Osteocyte (in vitro differentiated cells): ENCODE results near the gene CA6. TPM values are rescaled to one million over a fixed set of nuclear protein-coding genes. Genes with fewer than 3 reads are reported as not detected.
"Not testable (repeated sequence)": the region's sequence is repeated elsewhere in the genome, so short reads cannot be mapped to it uniquely, and the experiment has no call there.

Source experiments
- DNase-seq: peaks from one replicate; pipeline ENCODE4 v3.0.0; 2021; ENCODE audit warnings: mixed read lengths; ENCODE audit not compliant: unreplicated experiment; ENCODE audit errors: extremely low spot score
- H3K27ac Mint-ChIP-seq: one replicate; pipeline ENCODE4 v1.8.0; 2021; ENCODE audit warnings: mild to moderate bottlenecking, mixed read lengths; ENCODE audit not compliant: unreplicated experiment
- H3K27me3 Mint-ChIP-seq: one replicate; pipeline ENCODE4 v1.8.0; 2021; ENCODE audit warnings: mixed read lengths; ENCODE audit not compliant: unreplicated experiment
- H3K36me3 Mint-ChIP-seq: one replicate; pipeline ENCODE4 v1.8.0; 2021; ENCODE audit warnings: mixed read lengths; ENCODE audit not compliant: unreplicated experiment
- H3K4me1 Mint-ChIP-seq: one replicate; pipeline ENCODE4 v1.8.0; 2021; ENCODE audit warnings: mixed read lengths; ENCODE audit not compliant: unreplicated experiment
- H3K4me3 Mint-ChIP-seq: one replicate; pipeline ENCODE4 v1.8.0; 2021; ENCODE audit warnings: mild to moderate bottlenecking, moderate library complexity, mixed read lengths; ENCODE audit not compliant: unreplicated experiment
- H3K9me3 Mint-ChIP-seq: one replicate; pipeline ENCODE4 v1.8.0; 2021; ENCODE audit warnings: mixed read lengths; ENCODE audit not compliant: unreplicated experiment
- total RNA-seq: library from RNA; stranded (reverse); gene quantifications from 2 replicates; pipeline ENCODE4 v1.2.1, GENCODE V29; 2021
- TF ChIP-seq, protein P1 (sequence below): fragments of 200-600 bp; sonication (generic); IDR thresholded peaks from 2 replicates; pipeline ENCODE4 v1.5.0; 2021; ENCODE audit warnings: antibody characterized with exemption, mild to moderate bottlenecking, moderate library complexity

The CA6 gene
- total RNA-seq, 1 donor from 2014 or later, result not detected

DNA sequence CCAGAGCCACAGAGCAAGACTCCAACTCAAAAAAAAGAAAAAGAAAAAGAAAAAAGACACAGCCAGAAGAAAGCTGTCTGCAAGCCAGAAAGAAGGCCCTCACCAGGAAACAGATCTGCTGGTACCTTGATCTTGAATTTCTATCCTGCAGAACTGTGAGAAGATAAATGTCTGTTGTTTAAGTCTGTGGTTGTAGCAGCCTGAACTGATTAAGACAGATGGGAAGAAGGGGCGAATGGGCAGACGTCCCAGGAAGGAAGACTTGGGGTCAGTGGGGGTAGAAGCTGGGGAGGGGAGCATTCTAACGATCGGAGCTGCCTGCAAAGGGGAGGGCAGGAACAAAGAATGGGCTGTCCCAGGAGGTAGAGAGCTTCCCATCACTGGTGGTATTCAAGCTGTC lies 74.2 kb downstream of the CA6 start:
- H3K9me3 Mint-ChIP-seq, result no peaks in the 10 kb centered on the region
- no peak overlapping the region for H3K27ac Mint-ChIP-seq
- peaks cover 6% of the 10 kb centered on the region for H3K27me3 Mint-ChIP-seq
- no peaks in the 10 kb centered on the region for H3K36me3 Mint-ChIP-seq
- DNase-seq, result no peak
- no peak overlapping the region for H3K4me3 Mint-ChIP-seq
- TF ChIP-seq, protein P1, sequence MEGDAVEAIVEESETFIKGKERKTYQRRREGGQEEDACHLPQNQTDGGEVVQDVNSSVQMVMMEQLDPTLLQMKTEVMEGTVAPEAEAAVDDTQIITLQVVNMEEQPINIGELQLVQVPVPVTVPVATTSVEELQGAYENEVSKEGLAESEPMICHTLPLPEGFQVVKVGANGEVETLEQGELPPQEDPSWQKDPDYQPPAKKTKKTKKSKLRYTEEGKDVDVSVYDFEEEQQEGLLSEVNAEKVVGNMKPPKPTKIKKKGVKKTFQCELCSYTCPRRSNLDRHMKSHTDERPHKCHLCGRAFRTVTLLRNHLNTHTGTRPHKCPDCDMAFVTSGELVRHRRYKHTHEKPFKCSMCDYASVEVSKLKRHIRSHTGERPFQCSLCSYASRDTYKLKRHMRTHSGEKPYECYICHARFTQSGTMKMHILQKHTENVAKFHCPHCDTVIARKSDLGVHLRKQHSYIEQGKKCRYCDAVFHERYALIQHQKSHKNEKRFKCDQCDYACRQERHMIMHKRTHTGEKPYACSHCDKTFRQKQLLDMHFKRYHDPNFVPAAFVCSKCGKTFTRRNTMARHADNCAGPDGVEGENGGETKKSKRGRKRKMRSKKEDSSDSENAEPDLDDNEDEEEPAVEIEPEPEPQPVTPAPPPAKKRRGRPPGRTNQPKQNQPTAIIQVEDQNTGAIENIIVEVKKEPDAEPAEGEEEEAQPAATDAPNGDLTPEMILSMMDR, result no peak
- no peaks in the 10 kb centered on the region for H3K4me1 Mint-ChIP-seq

DNA sequence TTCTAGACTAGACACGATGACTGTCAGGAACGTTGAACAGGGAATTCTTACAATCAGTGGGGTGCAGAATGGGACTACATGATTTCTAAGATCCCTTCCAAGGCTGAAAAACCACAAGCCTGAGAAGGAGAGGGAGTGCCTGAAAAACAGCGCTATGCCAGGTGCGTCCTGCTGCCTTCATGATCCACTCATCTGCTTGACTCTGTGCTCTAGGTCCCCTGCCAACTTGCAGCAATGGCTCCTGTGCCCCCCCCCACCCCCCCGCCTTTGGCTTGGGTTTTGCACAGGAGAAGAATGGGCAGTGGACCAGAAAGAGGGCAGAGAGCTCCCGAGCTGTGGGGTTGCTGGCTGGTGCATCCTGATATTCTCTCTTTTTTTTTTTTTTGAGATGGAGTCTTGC lies 74.6 kb downstream of the CA6 start:
- Mint-ChIP-seq H3K27me3 (peaks cover 6% of the 10 kb centered on the region), H3K27ac (no peak overlapping the region), H3K4me1 (no peaks in the 10 kb centered on the region), H3K4me3 (no peak overlapping the region), H3K9me3 (no peaks in the 10 kb centered on the region), H3K36me3 (no peaks in the 10 kb centered on the region)
- TF ChIP-seq, protein P1, result no peak
- DNase-seq, result no peak

- not testable (repeated sequence) for DNase-seq, H3K36me3 Mint-ChIP-seq, H3K4me3 Mint-ChIP-seq, H3K9me3 Mint-ChIP-seq, H3K4me1 Mint-ChIP-seq, H3K27me3 Mint-ChIP-seq, H3K27ac Mint-ChIP-seq
These were observed 76.5 kb downstream of the CA6 start for GRCh38 chr1:9022026-9022738.

GRCh38 chr1:9022773-9023172 lies 77.1 kb downstream of the CA6 start:
- Mint-ChIP-seq H3K4me1 (no peaks in the 10 kb centered on the region), H3K9me3 (no peaks in the 10 kb centered on the region), H3K36me3 (no peaks in the 10 kb centered on the region), H3K27me3 (peaks cover 6% of the 10 kb centered on the region), H3K27ac (no peak overlapping the region), H3K4me3 (no peak overlapping the region)
- no peak for DNase-seq
- TF ChIP-seq, protein P1, result no peak

Other genes starting within 250 kb of the CA6 start
- 76.8 and 79.7 TPM in 2 replicates for gene RERE, start 128.2 kb upstream of the CA6 start, total RNA-seq
- 744 and 748 TPM in 2 replicates for gene ENO1, start 67.2 kb upstream of the CA6 start, total RNA-seq
- gene SLC2A7, start 80.6 kb downstream of the CA6 start, total RNA-seq, result not detected in 2 replicates
- gene SLC2A5, start 123.8 kb downstream of the CA6 start, total RNA-seq, result 0.39 TPM in 1 of 2 replicates, not detected in the other
- 0.76 and 4.1 TPM in 2 replicates for gene GPR157, start 183.2 kb downstream of the CA6 start, total RNA-seq